GM18858 (cell line): ENCODE data around the gene SNRNP25.

Experiments
- ATAC-seq: cut with Tn5 transposase; IDR thresholded peaks from one replicate; pipeline ENCODE4 v1.9.1; 2021; ENCODE audit not compliant: unreplicated experiment

The SNRNP25 gene

GRCh38 chr16:100989-101388 lies 47.4 kb downstream of the SNRNP25 start:
- no peak for ATAC-seq

GRCh38 chr16:101586-101985 lies 48.0 kb downstream of the SNRNP25 start:
- no peak for ATAC-seq

- no peak for ATAC-seq
Observed at GRCh38 chr16:102060-102855, 48.6 kb downstream of the SNRNP25 start.

GRCh38 chr16:104355-104754 lies 50.7 kb downstream of the SNRNP25 start:
- ATAC-seq = no peak

- ATAC-seq = no peak
Observed at GRCh38 chr16:104928-105327, 51.3 kb downstream of the SNRNP25 start.

- ATAC-seq = no peak
Observed at GRCh38 chr16:105521-105920, 51.9 kb downstream of the SNRNP25 start.

- ATAC-seq = no peak
Observed at GRCh38 chr16:106623-107324, 53.1 kb downstream of the SNRNP25 start.
